Tongue (tissue), 2 donors: ENCODE data around the gene TNS2. TPM values are rescaled to one million over a fixed set of nuclear protein-coding genes. Genes with fewer than 3 reads are reported as not detected.

ENCODE experiments used
- DNase-seq: peaks from one replicate; pipeline ENCODE4 v3.0.0-alpha.2; 2015
- total RNA-seq: library from RNA; depleted of rRNA; stranded (reverse); fragments of >200 nt; gene quantifications from one replicate; pipeline ENCODE4 v1.2.3, GENCODE V29; 2014

TNS2 gene
- total RNA-seq, 1 donor from 2014 or later = 44.4 TPM

- DNase-seq = no peak
These were observed 4.8 kb upstream of the TNS2 start for GRCh38 chr12:53044896-53045695.

GRCh38 chr12:53045696-53046045 is 4.2 kb upstream of the TNS2 start:
- peak; percentile 61 for DNase-seq

- DNase-seq = peak; percentile 93
These were observed 3.1 kb upstream of the TNS2 start for GRCh38 chr12:53046655-53047220.

GRCh38 chr12:53047221-53048032 is 2.4 kb upstream of the TNS2 start:
- DNase-seq = peak; percentile 95

- DNase-seq = peak; percentile 90
These were observed 1.7 kb upstream of the TNS2 start for GRCh38 chr12:53048033-53048779.

GRCh38 chr12:53048780-53049401 is 974 bp upstream of the TNS2 start:
- DNase-seq = peak; percentile 90

- no peak for DNase-seq
These were observed 677 bp downstream of the TNS2 start for GRCh38 chr12:53050426-53051057.

GRCh38 chr12:53051058-53051880 is 1.4 kb downstream of the TNS2 start:
- peak; percentile 58 for DNase-seq

GRCh38 chr12:53051881-53052412 is 2.1 kb downstream of the TNS2 start:
- DNase-seq = no peak

GRCh38 chr12:53052419-53053217 is 2.8 kb downstream of the TNS2 start:
- DNase-seq = peak; percentile 96

- peak; percentile 74 for DNase-seq
These were observed 3.6 kb downstream of the TNS2 start for GRCh38 chr12:53053218-53054111.

GRCh38 chr12:53054112-53054878 is 4.4 kb downstream of the TNS2 start:
- DNase-seq = peak; percentile 98

GRCh38 chr12:53055471-53056266 is 5.8 kb downstream of the TNS2 start:
- DNase-seq = no peak

- DNase-seq = no peak
These were observed 6.4 kb downstream of the TNS2 start for GRCh38 chr12:53056296-53056695.

GRCh38 chr12:53056901-53057300 is 7.0 kb downstream of the TNS2 start:
- DNase-seq = no peak

GRCh38 chr12:53057816-53058500 is 8.1 kb downstream of the TNS2 start:
- no peak for DNase-seq
